HepG2 (cell line): ENCODE results near the gene SLC22A4. TPM values are rescaled to one million over a fixed set of nuclear protein-coding genes. Genes with fewer than 3 reads are reported as not detected.

Experiments
- ATAC-seq: fragments of 200-7000 bp; cut with Tn5 transposase; 3 replicates; pipeline ENCODE4 v1.9.1; 2020; ENCODE audit warnings: mild to moderate bottlenecking, moderate library complexity
- BruUV-seq: library from RNA; stranded (reverse); fragments of 400-500 nt; replicated peaks from 2 replicates; lab custom pipeline; 2021; lab: Mats Ljungman, UMichigan
- CTCF ChIA-PET: fragments of 300-600 bp; formaldehyde crosslinking; extraction: SDS; loops from one replicate; lab custom pipeline; 2021; ENCODE audit warnings: low total read pairs, inconsistent platforms, low intra/inter-chr PET ratio; lab: Yijun Ruan, JAX
- POLR2A ChIA-PET: fragments of 350-600 bp; sonication (Branson Sonifier 250); formaldehyde crosslinking; loops from one replicate; lab custom pipeline; 2020; ENCODE audit warnings: antibody characterized with exemption, inconsistent platforms; lab: Yijun Ruan, JAX
- DNase-seq: peaks from one replicate; pipeline ENCODE4 v3.0.0-alpha.2; 2015; ENCODE audit warnings: low spot score
- FAIRE-seq: peaks from 3 replicates; lab custom pipeline; 2011; peaks lifted over from hg19 to GRCh38; lab: Jason Lieb, UNC
- H2AFZ ChIP-seq: one replicate; pipeline ENCODE4 v1.6.1; 2011; ENCODE audit warnings: low read length, inconsistent platforms
- H3K27ac ChIP-seq: fragments of 300-600 bp; 3 replicates; pipeline ENCODE4 v1.8.0; 2011; ENCODE audit warnings: mixed run types, mild to moderate bottlenecking, mixed read lengths, low read length, inconsistent platforms; ENCODE audit not compliant: insufficient read depth; ENCODE audit errors: extremely low read length
- H3K27me3 ChIP-seq, 2 experiments: fragments of 200-600 bp in 1 of 2; 2 replicates in 1 of 2; 3 replicates in 1 of 2; pipeline versions ENCODE4 v1.6.0 to v1.8.0; 2011; ENCODE audit warnings: low read length in 2 of 2, mild to moderate bottlenecking in 2 of 2, moderate library complexity in 2 of 2, inconsistent platforms in 1 of 2; ENCODE audit not compliant: insufficient read depth in 2 of 2, control insufficient read depth in 1 of 2
- H3K36me3 ChIP-seq, 2 experiments: fragments of 200-600 bp in 1 of 2; replicated peaks in 1 of 2; 2 replicates in 1 of 2; 3 replicates in 1 of 2; pipeline versions ENCODE4 v1.5.1 to v1.8.0; 2011; ENCODE audit warnings: low read length in 2 of 2, inconsistent platforms in 1 of 2; ENCODE audit not compliant: insufficient read depth in 2 of 2, control insufficient read depth in 1 of 2
- H3K4me1 ChIP-seq: 2 replicates; pipeline ENCODE4 v1.5.1; 2012; ENCODE audit warnings: low read length, inconsistent platforms; ENCODE audit not compliant: insufficient read depth
- H3K4me2 ChIP-seq: 2 replicates; pipeline ENCODE4 v1.6.0; 2011; ENCODE audit warnings: low read depth, low read length, inconsistent platforms
- H3K4me3 ChIP-seq, 3 experiments: fragments of 200-600 bp in 1 of 3; sonication (generic), shearing (Covaris generic) in 1 of 3; replicated peaks in 1 of 3; 2 replicates each; pipeline ENCODE4 v1.5.1; 2011 to 2016; ENCODE audit warnings: low read length in 3 of 3, inconsistent platforms in 2 of 3, low read depth in 2 of 3, mild to moderate bottlenecking in 2 of 3, control low read depth in 1 of 3, mixed read lengths in 1 of 3; ENCODE audit not compliant: insufficient read depth in 1 of 3
- H3K79me2 ChIP-seq: one replicate; pipeline ENCODE4 v1.6.1; 2011; ENCODE audit warnings: low read length, inconsistent platforms; ENCODE audit not compliant: insufficient read depth
- H3K9ac ChIP-seq: 2 replicates; pipeline ENCODE4 v1.6.0; 2011; ENCODE audit warnings: mild to moderate bottlenecking, low read depth, low read length, inconsistent platforms; ENCODE audit not compliant: insufficient read depth
- H3K9me3 ChIP-seq: 2 replicates; pipeline ENCODE4 v1.5.1; 2012; ENCODE audit warnings: mild to moderate bottlenecking, low read length
- H4K20me1 ChIP-seq: 2 replicates; pipeline ENCODE4 v1.6.0; 2011; ENCODE audit warnings: inconsistent platforms, mild to moderate bottlenecking, low read length, moderate library complexity; ENCODE audit not compliant: insufficient read depth
- CEBPB ChIP-seq: IDR thresholded peaks from 2 replicates; pipeline ENCODE4 v1.6.1; 2011; ENCODE audit warnings: low read depth, low read length, improper control_type of control experiment, borderline replicate concordance
- FOXK2 ChIP-seq: fragments of 450-650 bp; IDR thresholded peaks from 2 replicates; pipeline ENCODE4 v1.6.1; 2016
- TBX3 ChIP-seq: fragments of 450-650 bp; IDR thresholded peaks from 2 replicates; pipeline ENCODE4 v1.6.1; 2017; ENCODE audit warnings: antibody characterized with exemption, mild to moderate bottlenecking, inconsistent platforms, borderline replicate concordance
- ZNF138 ChIP-seq: sonication (generic); formaldehyde crosslinking; IDR thresholded peaks from 2 replicates; pipeline ENCODE4 v1.5.0; 2020; ENCODE audit warnings: mild to moderate bottlenecking, low read depth, missing genetic modification reagents
- ZNF678 ChIP-seq: sonication (generic); formaldehyde crosslinking; IDR thresholded peaks from 2 replicates; pipeline ENCODE4 v1.4.0; 2020; ENCODE audit warnings: mild to moderate bottlenecking, missing genetic modification reagents
- WGBS: methylation state at CpG from one replicate; pipeline ENCODE4 v1.1.6; 2017; ENCODE audit warnings: low lambda C conversion rate; 5-methylcytosine and 5-hydroxymethylcytosine counted together
- in situ Hi-C: cut with HindIII; loops from 2 replicates; pipeline ENCODE4 v1.10.0; 2017; ENCODE audit warnings: low pct_unique_long_range_greater_than_20kb; ENCODE audit not compliant: extremely low pct_ligation_motif_present
- intact Hi-C: fragments of 100-400 bp; cut with micrococcal nuclease; formaldehyde crosslinking; loops from one replicate; pipeline ENCODE4 v1.10.0; 2022; ENCODE audit not compliant: unreplicated experiment
- polyA plus RNA-seq, 8 experiments: library from polyadenylated mRNA; depleted of rRNA in 3 of 8; stranded (reverse) in 7 of 8; unstranded in 1 of 8; fragments of >200 nt; fragmentation: Illumina TruSeq in 4 of 8; extraction: Trizol in 4 of 8; gene quantifications; 2 replicates each; pipeline versions ENCODE4 v1.2.1 to v1.2.3, GENCODE V29; 2011 to 2016; ENCODE audit warnings: low read depth in 4 of 8, missing spikeins in 1 of 8, mixed read lengths in 1 of 8; ENCODE audit not compliant: insufficient read depth in 1 of 8
- total RNA-seq, 5 experiments: library from RNA; depleted of rRNA; stranded (reverse); fragments of >200 nt; fragmentation: Illumina TruSeq; extraction: Trizol; gene quantifications; 2 replicates each; pipeline ENCODE4 v1.2.3, GENCODE V29; 2016; ENCODE audit warnings: low read depth in 1 of 5
- TF ChIP-seq, protein P1 (sequence below): sonication (generic); formaldehyde crosslinking; IDR thresholded peaks from 2 replicates; pipeline ENCODE4 v1.8.0; 2022; ENCODE audit warnings: missing genetic modification reagents, mild to moderate bottlenecking, borderline replicate concordance
- TF ChIP-seq, protein P2 (sequence below), 2 experiments: sonication (generic) in 1 of 2; formaldehyde crosslinking in 1 of 2; IDR thresholded peaks; 2 replicates each; pipeline versions ENCODE4 v1.5.1 to v1.6.1; 2011 to 2020; ENCODE audit warnings: borderline replicate concordance in 1 of 2, low read depth in 1 of 2, low read length in 1 of 2, mild to moderate bottlenecking in 1 of 2, missing genetic modification reagents in 1 of 2, moderate library complexity in 1 of 2
- TF ChIP-seq, protein P3 (sequence below): sonication (generic); formaldehyde crosslinking; IDR thresholded peaks from 2 replicates; pipeline ENCODE4 v1.4.0; 2020; ENCODE audit warnings: missing genetic modification reagents; ENCODE audit errors: not compliant biosample characterization

The SLC22A4 gene
- total and polyA plus RNA-seq, 2 of the 13 experiments (the other 11 are each of a cell fraction or from before 2014, with no cell fraction given), result 0.33 to 0.62 TPM

DNA sequence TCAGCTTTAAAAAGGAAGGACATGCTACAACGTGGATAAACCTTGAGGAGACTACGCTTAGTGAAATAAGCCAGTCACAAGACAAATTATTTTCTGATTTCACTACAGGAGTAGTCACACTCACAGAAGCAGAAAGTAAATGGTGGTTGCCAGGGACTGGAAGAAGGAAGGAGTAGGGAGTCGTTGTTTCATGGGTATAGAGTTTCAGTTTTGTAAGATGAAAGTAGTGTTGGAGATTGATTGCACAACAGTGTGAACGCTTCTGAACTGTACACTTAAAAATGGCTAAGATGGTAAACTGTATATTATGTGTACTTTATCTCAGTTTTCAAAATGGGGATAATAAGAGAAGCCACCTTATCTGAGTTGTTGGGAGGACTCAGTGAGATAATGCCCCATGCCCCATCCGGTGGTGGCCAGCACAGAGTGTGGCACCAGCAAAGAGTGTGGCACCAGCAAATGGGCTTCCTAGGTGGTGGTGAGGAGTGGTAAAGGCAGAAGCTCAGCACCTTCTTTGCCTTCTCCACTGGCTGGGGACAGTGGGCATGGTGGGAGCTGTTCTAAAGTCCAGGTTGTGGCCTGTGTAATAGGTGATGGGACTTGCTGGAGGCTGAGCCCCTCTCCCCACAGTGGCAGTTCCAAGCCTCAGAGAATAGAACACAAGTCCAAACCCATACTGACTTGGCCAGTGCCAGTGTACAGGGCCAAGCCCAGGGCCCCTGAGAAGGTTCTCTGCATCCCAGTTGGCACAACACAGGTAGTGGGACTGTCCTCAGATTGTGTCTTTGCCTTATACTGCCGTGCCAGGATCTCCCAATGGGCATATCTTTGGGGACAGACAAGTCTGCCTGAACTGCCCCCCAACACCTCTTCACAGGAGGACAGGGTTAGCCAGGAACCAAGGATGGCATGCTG is 4.4 kb downstream of the SLC22A4 start:
- Histone ChIP-seq H3K4me1 (peaks cover 47% of the 10 kb centered on the region), H3K36me3 (no peaks in the 10 kb centered on the region), H3K79me2 (no peaks in the 10 kb centered on the region), H3K9me3 (no peaks in the 10 kb centered on the region), H3K4me3 (no peak overlapping the region), H3K27ac (no peak overlapping the region), H3K27me3 (no peaks in the 10 kb centered on the region; a peak in 1 of 5 replicates), H3K9ac (no peak overlapping the region), H2AFZ (no peak overlapping the region), H3K4me2 (no peak overlapping the region), H4K20me1 (no peaks in the 10 kb centered on the region)
- ATAC-seq, result no peak
- no peak for TF ChIP-seq TBX3
- no peak for TF ChIP-seq ZNF138 (CRISPR knock-in tag)
- TF ChIP-seq, protein P1, sequence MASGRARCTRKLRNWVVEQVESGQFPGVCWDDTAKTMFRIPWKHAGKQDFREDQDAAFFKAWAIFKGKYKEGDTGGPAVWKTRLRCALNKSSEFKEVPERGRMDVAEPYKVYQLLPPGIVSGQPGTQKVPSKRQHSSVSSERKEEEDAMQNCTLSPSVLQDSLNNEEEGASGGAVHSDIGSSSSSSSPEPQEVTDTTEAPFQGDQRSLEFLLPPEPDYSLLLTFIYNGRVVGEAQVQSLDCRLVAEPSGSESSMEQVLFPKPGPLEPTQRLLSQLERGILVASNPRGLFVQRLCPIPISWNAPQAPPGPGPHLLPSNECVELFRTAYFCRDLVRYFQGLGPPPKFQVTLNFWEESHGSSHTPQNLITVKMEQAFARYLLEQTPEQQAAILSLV, result no peak
- TF ChIP-seq, protein P2, sequence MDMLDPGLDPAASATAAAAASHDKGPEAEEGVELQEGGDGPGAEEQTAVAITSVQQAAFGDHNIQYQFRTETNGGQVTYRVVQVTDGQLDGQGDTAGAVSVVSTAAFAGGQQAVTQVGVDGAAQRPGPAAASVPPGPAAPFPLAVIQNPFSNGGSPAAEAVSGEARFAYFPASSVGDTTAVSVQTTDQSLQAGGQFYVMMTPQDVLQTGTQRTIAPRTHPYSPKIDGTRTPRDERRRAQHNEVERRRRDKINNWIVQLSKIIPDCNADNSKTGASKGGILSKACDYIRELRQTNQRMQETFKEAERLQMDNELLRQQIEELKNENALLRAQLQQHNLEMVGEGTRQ (IDR thresholded peaks at IDR 0.05; ENCODE audit: low read depth, low read length), result no peak
- TF ChIP-seq, protein P2 (CRISPR knock-in tag; IDR thresholded peaks at IDR 0.05; ENCODE audit: borderline replicate concordance), result no peak
- no peak for TF ChIP-seq ZNF678
- TF ChIP-seq FOXK2, result no peak
- TF ChIP-seq CEBPB, result peak; percentile 84
- TF ChIP-seq, protein P3, sequence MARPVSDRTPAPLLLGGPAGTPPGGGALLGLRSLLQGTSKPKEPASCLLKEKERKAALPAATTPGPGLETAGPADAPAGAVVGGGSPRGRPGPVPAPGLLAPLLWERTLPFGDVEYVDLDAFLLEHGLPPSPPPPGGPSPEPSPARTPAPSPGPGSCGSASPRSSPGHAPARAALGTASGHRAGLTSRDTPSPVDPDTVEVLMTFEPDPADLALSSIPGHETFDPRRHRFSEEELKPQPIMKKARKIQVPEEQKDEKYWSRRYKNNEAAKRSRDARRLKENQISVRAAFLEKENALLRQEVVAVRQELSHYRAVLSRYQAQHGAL, result no peak
- in situ Hi-C loops, result loop anchor here (10.0 kb wide), 1 partner anchor 196 kb away; the partner anchor contains the start of gene IRF1
- 68% methylated on average over 6 of the region's 6 CpGs for WGBS
- ChIA-PET CTCF (no interaction called here), POLR2A (no interaction called here)
- BruUV-seq, result no TSS peak
- FAIRE-seq, result no peak
- intact Hi-C loops, result no loop called here
- no peak for DNase-seq
